Memory B cell (primary cell): ENCODE data around the gene MGAT4B.

Experiments
- ATAC-seq: fragments of 150-1000 bp; cut with Tn5 transposase; 2 replicates; pipeline ENCODE4 v1.10.0; 2021; ENCODE audit warnings: low read depth, mild to moderate bottlenecking, moderate library complexity
- DNase-seq, 2 donors: peaks; one replicate each; pipeline ENCODE4 v3.0.0; 2022; ENCODE audit warnings: low spot score in 2 of 2
- H3K27ac Mint-ChIP-seq: one replicate; pipeline ENCODE4 v1.8.0; 2022; ENCODE audit warnings: mild to moderate bottlenecking, moderate library complexity, mixed read lengths
- H3K27me3 Mint-ChIP-seq: one replicate; pipeline ENCODE4 v1.8.0; 2022; ENCODE audit warnings: mixed read lengths
- H3K36me3 Mint-ChIP-seq: one replicate; pipeline ENCODE4 v1.8.0; 2022; ENCODE audit warnings: mild to moderate bottlenecking, mixed read lengths
- H3K4me1 Mint-ChIP-seq: one replicate; pipeline ENCODE4 v1.8.0; 2022; ENCODE audit warnings: mixed read lengths
- H3K4me3 Mint-ChIP-seq: one replicate; pipeline ENCODE4 v1.8.0; 2022; ENCODE audit warnings: mild to moderate bottlenecking, moderate library complexity, mixed read lengths
- H3K9me3 Mint-ChIP-seq: one replicate; pipeline ENCODE4 v1.8.0; 2022; ENCODE audit warnings: mixed read lengths

Gene MGAT4B

DNA sequence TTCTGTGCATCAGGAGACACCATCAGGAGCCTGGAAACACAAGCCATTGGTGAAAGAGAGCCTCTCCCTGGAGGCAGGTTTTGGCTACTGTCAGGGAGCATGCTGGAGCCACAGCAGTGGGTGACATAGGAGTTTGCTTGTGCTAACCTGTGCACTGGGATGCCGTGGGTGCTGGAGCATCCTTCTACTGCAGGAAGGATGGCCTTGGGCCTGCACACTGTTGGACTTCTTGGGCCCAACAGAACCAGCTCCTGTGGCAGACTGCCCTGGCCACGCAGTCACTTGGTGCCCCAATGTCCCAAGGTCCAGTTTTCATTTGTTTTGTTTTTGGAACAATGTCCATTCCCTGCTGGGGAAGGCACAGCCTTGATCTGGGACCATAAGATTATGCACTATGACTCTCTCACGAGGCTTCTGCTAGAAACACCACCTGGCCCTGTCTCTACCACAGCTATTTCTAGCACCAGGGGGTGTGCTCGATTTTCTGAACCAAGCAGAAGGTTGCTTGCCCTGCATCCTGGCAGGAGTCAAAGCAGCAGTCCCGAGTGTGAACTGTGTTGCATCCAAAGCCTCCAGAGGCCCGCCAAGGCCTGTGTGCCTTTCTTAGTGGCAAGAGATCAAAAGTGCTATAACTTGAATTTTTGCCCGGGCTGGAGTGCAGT is 18.3 kb downstream of the MGAT4B start:
- ATAC-seq (no peak), DNase-seq (no peak)
- Mint-ChIP-seq H3K4me1 (peaks cover 7% of the 10 kb centered on the region), H3K4me3 (no peak overlapping the region), H3K36me3 (no peaks in the 10 kb centered on the region), H3K27me3 (no peaks in the 10 kb centered on the region), H3K9me3 (no peaks in the 10 kb centered on the region), H3K27ac (no peak overlapping the region)

DNA sequence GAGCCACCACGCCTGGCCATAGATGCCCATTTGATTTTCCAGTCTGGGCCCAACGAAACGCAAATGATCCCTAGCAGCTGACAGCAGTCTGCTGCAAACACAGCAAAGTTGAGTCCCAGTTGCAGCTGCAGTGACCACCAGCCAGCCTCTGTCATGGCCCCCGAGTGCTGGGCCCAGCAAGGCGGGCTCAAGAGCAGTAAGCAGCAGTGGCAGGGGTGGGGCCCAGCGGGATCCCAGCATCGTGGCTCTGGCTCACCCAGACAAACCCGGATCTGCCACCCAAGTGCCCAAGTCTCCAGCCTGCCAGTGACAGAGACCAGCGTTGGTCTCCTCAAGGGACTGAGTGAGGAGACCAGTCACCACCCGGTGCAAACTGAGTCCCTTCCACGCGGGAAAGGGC is 19.8 kb downstream of the MGAT4B start:
- H3K27me3 Mint-ChIP-seq, result no peaks in the 10 kb centered on the region
- no peak overlapping the region for H3K4me3 Mint-ChIP-seq
- DNase-seq (no peak), ATAC-seq (no peak)
- H3K27ac Mint-ChIP-seq, result no peak overlapping the region
- H3K9me3 Mint-ChIP-seq, result no peaks in the 10 kb centered on the region
- no peaks in the 10 kb centered on the region for H3K36me3 Mint-ChIP-seq
- no peaks in the 10 kb centered on the region for H3K4me1 Mint-ChIP-seq

DNA sequence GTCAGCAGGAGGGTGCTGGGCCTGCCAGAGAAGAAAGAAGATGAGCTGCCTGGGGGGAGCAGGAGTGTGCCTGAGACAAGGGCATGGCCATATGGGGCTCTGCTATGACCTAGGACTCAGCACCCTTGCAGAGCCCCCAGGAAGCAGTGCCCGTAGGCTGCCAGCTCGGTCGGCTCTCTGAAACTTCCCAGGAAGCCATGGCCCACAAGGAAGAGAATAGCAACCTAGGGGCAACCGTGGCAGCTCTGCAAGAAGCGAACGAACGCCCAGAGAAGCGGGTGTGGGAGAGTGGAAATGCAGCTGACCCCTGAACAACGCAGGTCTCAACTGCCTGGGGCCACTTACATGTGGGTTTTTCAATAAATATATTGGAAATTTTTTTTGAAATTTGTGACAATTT is 23.5 kb downstream of the MGAT4B start:
- Mint-ChIP-seq H3K27me3 (no peaks in the 10 kb centered on the region), H3K36me3 (peaks cover 9% of the 10 kb centered on the region), H3K9me3 (no peaks in the 10 kb centered on the region), H3K4me1 (no peaks in the 10 kb centered on the region), H3K27ac (no peak overlapping the region), H3K4me3 (no peak overlapping the region)
- no peak for DNase-seq
- ATAC-seq, result no peak

DNA sequence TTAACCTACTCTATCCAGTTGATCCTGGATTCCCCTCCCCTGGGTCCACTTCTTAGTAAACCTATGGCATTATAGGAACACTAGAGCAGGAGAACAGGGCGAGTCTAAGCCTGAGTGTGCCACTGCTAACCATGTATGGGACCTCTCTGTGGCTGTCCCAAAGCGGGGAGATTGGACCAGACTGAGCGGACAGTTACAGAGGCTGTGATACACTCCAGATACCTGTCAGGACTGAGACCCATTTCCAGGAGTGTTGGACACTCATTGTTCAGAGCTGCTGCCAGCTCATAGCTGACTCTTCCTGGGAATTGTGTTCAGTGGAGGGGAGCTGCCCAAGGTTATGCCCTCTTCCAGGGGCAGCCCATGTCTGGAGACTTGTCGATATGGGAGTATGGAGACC is 24.8 kb downstream of the MGAT4B start:
- no peaks in the 10 kb centered on the region for H3K9me3 Mint-ChIP-seq

DNA sequence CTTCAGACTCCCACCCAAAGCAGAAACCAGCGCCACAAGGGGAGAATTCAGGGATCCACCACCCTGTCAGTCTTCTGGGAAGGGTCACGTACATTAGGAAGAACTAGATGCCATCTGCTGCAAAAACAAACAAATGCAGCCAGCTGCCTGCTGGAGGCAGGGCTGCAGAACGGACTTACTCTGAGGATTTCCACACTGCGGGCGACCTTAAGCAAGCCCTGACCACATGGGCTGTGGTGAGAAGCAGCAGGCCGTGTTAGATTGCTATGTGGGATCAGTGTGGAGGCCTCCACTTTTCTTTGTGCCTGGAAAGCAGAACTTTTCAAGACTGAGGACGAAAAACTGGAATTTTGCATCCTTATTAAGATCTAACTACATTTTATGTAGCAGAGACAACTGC is 26.3 kb downstream of the MGAT4B start:
- Mint-ChIP-seq H3K9me3 (no peaks in the 10 kb centered on the region), H3K27me3 (no peaks in the 10 kb centered on the region), H3K4me3 (no peak overlapping the region), H3K4me1 (no peaks in the 10 kb centered on the region), H3K36me3 (peaks cover 19% of the 10 kb centered on the region), H3K27ac (no peak overlapping the region)
- DNase-seq, result no peak
- no peak for ATAC-seq

More for the DNA sequence above, 24.8 kb downstream of the MGAT4B start:
- no peak for DNase-seq
- ATAC-seq, result no peak
- H3K4me3 Mint-ChIP-seq, result no peak overlapping the region
- peaks cover 14% of the 10 kb centered on the region for H3K36me3 Mint-ChIP-seq
- H3K4me1 Mint-ChIP-seq, result no peaks in the 10 kb centered on the region
- no peak overlapping the region for H3K27ac Mint-ChIP-seq
- H3K27me3 Mint-ChIP-seq, result no peaks in the 10 kb centered on the region

DNA sequence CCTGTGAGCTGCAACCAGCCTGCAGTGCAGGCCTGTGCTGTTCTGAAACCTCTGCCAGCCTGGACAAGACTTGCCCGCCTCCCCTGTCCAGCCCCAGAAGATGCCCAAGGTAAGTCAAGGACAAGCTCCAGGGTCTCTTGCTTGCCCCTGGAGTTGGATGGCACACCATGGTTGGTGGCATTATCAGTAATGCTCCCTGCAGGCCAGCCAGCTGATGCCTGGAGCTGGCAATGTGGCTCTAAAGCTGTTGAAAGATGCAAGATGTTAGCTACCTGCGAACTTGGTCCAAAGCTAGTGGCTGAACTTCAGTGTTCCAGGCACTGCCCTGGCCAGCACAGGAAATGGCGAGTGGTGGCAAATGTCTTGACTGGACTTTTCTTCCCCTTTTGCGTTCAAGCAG is 26.8 kb downstream of the MGAT4B start:
- Mint-ChIP-seq H3K27ac (no peak overlapping the region), H3K9me3 (no peaks in the 10 kb centered on the region), H3K36me3 (peaks cover 19% of the 10 kb centered on the region), H3K4me3 (no peak overlapping the region), H3K27me3 (no peaks in the 10 kb centered on the region), H3K4me1 (no peaks in the 10 kb centered on the region)
- DNase-seq (no peak), ATAC-seq (no peak)

DNA sequence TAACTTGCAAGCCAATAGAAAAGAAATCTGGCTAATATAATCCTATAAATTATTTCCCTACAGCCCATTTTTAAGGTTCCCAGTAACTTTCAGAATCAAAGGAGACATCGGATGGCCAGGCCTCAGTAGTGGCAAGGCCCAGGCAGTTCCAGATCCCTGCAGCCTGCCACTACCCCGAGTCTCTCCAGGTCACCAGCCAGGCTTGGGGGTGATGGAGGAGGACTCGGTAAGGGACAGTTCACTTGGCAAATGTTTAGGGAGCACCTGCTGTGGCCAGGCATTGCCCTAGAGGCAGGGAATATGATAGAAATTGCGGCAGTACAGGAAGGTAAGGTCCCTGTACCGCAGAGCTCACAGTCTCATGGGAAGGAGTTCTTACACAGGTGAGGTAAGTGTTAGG is 28.1 kb downstream of the MGAT4B start:
- peaks cover 26% of the 10 kb centered on the region for H3K36me3 Mint-ChIP-seq

DNA sequence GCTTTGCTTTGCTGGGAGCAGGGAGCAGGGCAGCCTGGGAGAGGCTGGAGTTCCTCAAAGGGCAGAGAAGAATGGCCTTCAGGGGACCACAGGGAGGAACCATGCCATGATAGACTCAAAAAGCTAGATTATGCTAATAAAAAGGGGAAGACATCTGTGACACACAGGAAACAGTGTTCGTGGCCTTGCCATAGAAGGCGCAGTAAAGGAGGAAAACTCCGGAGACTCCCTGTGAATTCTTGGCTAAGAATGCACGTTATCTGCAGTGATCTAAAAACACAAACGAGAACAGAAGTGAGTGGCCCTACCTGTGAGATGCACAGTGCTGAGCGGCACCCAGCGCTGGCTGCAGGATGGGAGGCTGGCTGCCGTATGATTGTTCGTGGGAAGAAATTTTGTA is 28.8 kb downstream of the MGAT4B start:
- H3K4me1 Mint-ChIP-seq, result no peaks in the 10 kb centered on the region
- no peak overlapping the region for H3K27ac Mint-ChIP-seq
- ATAC-seq, result no peak
- no peak for DNase-seq
- no peak overlapping the region for H3K4me3 Mint-ChIP-seq
- H3K27me3 Mint-ChIP-seq, result no peaks in the 10 kb centered on the region
- H3K9me3 Mint-ChIP-seq, result no peaks in the 10 kb centered on the region
- peaks cover 31% of the 10 kb centered on the region for H3K36me3 Mint-ChIP-seq

More for the DNA sequence above, 28.1 kb downstream of the MGAT4B start:
- Mint-ChIP-seq H3K27me3 (no peaks in the 10 kb centered on the region), H3K27ac (no peak overlapping the region), H3K9me3 (no peaks in the 10 kb centered on the region), H3K4me3 (no peak overlapping the region), H3K4me1 (no peaks in the 10 kb centered on the region)
- DNase-seq (no peak), ATAC-seq (no peak)

DNA sequence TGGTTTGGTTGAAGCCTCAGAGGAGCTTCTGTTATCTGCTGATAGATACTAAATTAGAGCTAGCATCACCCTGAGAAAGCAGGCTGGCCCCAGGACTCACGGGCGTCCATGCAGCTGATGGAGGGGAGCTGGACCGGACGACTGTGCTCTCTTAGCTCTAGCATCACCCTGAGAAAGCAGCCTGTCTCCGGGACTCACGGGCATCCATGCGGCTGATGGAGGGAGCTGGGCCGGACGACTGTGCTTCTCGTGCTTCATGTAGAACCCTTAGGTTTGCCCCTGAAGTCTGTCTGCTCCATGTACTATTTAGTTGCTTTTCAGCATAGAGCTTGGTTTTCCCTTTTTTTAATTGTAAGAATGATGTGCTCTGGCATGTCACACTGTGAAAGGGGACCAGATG is 29.2 kb downstream of the MGAT4B start:
- DNase-seq, result no peak
- Mint-ChIP-seq H3K4me3 (no peak overlapping the region), H3K4me1 (no peaks in the 10 kb centered on the region), H3K9me3 (no peaks in the 10 kb centered on the region), H3K36me3 (peaks cover 36% of the 10 kb centered on the region), H3K27ac (no peak overlapping the region), H3K27me3 (no peaks in the 10 kb centered on the region)
- no peak for ATAC-seq

DNA sequence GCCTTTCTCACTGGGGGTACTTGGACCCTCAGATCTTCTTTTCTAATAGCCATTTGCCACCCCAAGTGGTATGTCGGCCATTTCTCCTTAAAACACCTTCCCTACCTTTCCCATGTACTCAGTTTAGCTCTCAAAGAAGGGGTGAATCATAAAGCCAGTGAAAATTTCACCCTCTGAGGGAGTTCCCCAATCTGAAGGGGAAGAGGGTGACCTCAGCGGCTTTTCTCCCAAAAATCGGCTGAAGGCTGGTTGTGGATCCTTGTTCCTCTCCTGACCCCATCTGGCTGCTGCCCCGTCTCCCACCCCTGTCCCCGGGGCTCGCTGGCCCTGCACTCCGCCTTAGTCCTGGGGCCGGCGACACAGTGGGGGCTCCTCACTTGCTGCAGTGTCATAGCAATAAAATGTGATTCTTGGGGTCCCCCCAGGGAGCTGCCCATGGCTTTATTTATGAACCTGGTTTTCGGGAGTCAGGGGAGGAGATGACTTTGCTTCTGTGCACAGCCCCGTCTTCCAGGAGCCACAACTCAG is 30.2 kb downstream of the MGAT4B start:
- DNase-seq (no peak), ATAC-seq (no peak)
- no peaks in the 10 kb centered on the region for H3K4me1 Mint-ChIP-seq
- H3K36me3 Mint-ChIP-seq, result peaks cover 41% of the 10 kb centered on the region
- no peak overlapping the region for H3K4me3 Mint-ChIP-seq
- no peak overlapping the region for H3K27ac Mint-ChIP-seq
- H3K27me3 Mint-ChIP-seq, result no peaks in the 10 kb centered on the region
- H3K9me3 Mint-ChIP-seq, result no peaks in the 10 kb centered on the region

DNA sequence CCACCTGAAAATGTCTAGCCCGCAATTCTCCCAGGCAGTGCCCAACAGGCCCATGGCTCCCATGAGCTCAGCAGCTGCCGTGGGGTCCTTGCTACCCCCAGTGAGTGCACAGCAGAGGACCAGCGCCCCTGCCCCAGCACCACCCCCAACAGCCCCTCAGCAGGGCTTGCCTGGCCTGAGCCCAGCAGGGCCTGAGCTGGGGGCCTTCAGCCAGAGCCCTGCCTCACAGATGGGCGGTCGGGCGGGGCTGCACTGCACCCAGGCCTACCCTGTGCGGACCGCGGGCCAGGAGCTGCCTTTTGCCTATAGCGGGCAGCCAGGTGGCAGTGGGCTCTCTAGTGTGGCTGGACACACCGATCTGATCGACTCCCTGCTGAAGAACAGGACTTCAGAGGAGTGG is 32.2 kb downstream of the MGAT4B start:
- Mint-ChIP-seq H3K4me1 (no peaks in the 10 kb centered on the region), H3K36me3 (peaks cover 42% of the 10 kb centered on the region), H3K27ac (no peak overlapping the region), H3K9me3 (no peaks in the 10 kb centered on the region), H3K4me3 (no peak overlapping the region), H3K27me3 (no peaks in the 10 kb centered on the region)
- DNase-seq (no peak), ATAC-seq (no peak)

DNA sequence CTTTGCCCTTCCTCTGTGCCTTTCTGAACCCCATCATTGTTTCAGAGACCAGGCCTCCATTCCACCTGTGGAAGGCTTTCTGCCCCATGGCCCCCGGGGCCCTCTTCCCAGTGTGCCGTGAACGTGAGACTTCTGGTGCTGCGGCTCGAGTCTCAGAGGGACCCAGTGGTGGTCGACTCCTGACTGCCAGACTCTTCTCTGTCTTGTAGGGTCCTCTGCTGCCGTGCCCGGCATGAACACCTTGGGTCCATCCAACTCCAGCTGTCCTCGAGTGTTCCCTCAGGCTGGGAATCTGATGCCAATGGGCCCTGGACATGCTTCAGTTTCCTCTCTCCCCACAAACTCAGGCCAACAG is 33.0 kb downstream of the MGAT4B start:
- no peak for ATAC-seq
- Mint-ChIP-seq H3K27me3 (no peaks in the 10 kb centered on the region), H3K36me3 (peaks cover 47% of the 10 kb centered on the region), H3K4me3 (no peak overlapping the region), H3K9me3 (no peaks in the 10 kb centered on the region), H3K27ac (peak overlapping the region; percentile 28), H3K4me1 (no peaks in the 10 kb centered on the region)
- no peak for DNase-seq

DNA sequence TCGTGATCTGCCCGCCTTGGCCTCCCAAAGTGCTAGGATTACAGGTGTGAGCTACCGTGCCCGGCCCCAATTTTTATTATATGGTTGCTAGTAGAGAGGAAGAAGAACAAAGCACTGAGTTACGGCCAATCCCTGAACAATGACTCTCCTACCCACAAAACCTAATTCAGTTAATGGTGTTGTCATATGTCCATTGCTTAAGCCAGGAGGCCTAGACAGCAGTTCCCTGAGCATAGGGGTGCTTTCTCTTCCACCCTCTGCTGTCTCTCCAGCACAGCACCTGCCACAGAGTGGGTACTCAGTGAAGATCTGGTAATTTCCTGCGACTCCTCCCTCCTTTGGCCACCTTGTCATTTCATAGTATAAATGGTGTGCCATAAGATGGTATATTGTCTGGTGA is 34.3 kb downstream of the MGAT4B start:
- H3K27ac Mint-ChIP-seq, result no peak overlapping the region
- H3K9me3 Mint-ChIP-seq, result no peaks in the 10 kb centered on the region
- H3K27me3 Mint-ChIP-seq, result no peaks in the 10 kb centered on the region
- no peak for ATAC-seq
- no peak for DNase-seq
- H3K4me1 Mint-ChIP-seq, result no peaks in the 10 kb centered on the region
- H3K4me3 Mint-ChIP-seq, result no peak overlapping the region
- H3K36me3 Mint-ChIP-seq, result peaks cover 40% of the 10 kb centered on the region

DNA sequence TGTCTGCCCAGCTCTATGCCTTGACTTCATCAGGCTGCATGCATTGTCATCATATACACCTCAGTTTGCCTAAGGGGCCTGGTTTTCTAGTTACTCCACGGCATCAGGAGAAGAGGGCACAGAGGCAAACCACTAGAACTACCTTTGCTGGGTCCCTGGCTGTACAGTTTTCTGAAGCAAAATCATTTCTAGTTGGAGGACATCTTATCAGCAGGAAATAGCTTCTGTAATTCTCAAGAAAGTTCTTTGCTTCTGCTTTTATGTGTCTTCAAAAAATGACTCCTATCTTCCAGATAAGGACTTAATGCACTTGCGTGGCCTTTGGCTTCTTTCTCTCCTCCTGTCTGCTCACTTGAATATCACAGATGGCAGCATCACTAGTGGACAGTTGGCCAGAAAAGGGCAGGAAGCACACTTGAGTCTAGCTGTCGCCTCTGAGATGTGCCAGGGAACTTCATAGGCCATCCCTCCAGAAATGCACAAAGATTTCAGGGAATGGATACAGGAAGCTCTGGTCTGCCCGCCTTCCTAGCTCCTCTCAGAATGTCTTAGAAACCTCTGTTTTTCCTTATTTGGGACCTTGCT is 35.3 kb downstream of the MGAT4B start:
- Mint-ChIP-seq H3K27me3 (no peaks in the 10 kb centered on the region), H3K36me3 (peaks cover 39% of the 10 kb centered on the region), H3K9me3 (no peaks in the 10 kb centered on the region), H3K4me3 (no peak overlapping the region), H3K4me1 (no peaks in the 10 kb centered on the region), H3K27ac (no peak overlapping the region)
- ATAC-seq (no peak), DNase-seq (no peak)

DNA sequence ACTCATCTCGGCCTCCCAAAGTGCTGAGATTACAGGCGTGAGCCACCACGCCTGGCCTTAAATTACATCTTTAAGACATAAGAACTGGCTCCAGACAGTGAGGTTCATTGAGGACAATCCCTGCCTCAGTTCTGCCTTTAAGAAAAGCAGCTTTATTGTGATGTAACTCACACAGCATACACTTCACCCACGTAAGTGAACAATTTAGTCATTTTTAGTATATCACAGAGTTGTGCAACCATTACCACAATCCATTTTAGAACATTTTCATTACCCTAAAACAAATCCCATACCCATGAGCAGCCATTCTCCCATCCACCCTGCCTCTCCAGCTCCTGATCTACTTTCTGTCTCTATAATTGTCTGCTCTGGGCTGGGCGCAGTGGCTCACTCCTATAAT is 36.9 kb downstream of the MGAT4B start:
- ATAC-seq, result no peak
- Mint-ChIP-seq H3K27me3 (no peaks in the 10 kb centered on the region), H3K27ac (no peak overlapping the region), H3K9me3 (no peaks in the 10 kb centered on the region), H3K4me1 (no peaks in the 10 kb centered on the region), H3K36me3 (peaks cover 37% of the 10 kb centered on the region), H3K4me3 (no peak overlapping the region)
- no peak for DNase-seq
